Gastrocnemius medialis (tissue), 4 donors: ENCODE data around the gene PLCB2.

Experiments used
- CTCF ChIP-seq, 5 experiments: fragments of 450-650 bp in 3 of 5; fragments of 200-600 bp in 2 of 5; sonication (generic) in 2 of 5; IDR thresholded peaks in 4 of 5; conservative IDR thresholded peaks in 1 of 5; 1 replicate in 4 of 5; 2 replicates in 1 of 5; pipeline ENCODE4 v1.5.1; 2016 to 2019; ENCODE audit warnings: antibody characterized with exemption in 5 of 5, mild to moderate bottlenecking in 3 of 5, moderate library complexity in 3 of 5
- POLR2A ChIP-seq, 2 donors: fragments of 450-650 bp; IDR thresholded peaks; one replicate each; pipeline ENCODE4 v1.6.1; 2017; ENCODE audit warnings: antibody characterized with exemption in 2 of 2, mild to moderate bottlenecking in 2 of 2, moderate library complexity in 2 of 2

DNA sequence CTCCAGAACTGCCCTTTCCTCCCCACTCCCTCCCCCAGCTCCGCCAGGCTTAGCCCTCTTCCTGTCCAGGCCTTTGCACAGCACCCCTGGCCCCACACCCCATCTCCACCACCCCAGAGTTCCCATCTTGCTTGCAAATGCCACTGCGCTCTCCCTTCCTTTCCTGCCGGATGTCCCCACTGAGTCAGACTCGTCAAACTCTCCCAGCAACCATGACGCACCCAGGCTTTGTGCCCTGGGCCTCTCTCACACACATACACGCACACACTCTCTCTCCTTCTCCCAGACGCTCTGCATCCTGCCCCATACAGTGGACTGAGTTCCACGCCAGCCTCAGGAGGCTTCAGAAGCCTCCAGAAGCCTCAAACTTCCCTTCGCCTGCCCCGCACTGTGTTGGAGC, 35.8 kb upstream of the PLCB2 start:
- TF ChIP-seq CTCF (IDR thresholded peaks at IDR 0.05 in 4 of 5, conservative IDR thresholded peaks at IDR 0.05 in 1 of 5) (no peak), POLR2A (IDR thresholded peaks at IDR 0.05) (no peak)
